ENCODE measurements around the gene UPK3A. TPM values are rescaled to one million over a fixed set of nuclear protein-coding genes. Genes with fewer than 3 reads are reported as not detected.

Gene UPK3A
- total RNA-seq, 2 experiments from 2014 or later = not detected

DNA sequence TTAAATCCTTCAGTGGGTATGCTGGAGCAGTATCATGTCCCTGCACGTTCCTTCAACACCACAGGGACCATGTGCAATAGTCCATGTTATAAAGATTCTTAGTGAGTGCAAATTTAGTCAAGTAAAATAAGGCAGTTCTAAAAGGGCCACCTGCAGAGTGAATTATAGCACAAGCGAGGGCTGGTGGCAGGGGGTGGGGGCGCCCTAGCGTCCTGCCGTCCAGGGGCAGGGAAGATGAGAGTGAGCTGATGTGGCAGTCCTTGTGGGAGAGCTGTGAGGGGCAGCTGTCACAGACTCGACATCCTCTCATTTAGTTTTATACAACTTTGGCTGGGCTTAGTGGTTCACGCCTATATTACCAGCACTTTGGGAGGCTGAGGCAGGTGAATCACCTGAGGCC lies 54.0 kb downstream of the UPK3A start:
- no peak overlapping the region for H3K27ac Mint-ChIP-seq
- H3K4me3 Mint-ChIP-seq = no peak overlapping the region
- H3K4me1 Mint-ChIP-seq = peaks cover 25% of the 10 kb centered on the region
- H3K27me3 Mint-ChIP-seq = no peaks in the 10 kb centered on the region
- no peaks in the 10 kb centered on the region for H3K9me3 Mint-ChIP-seq (ENCODE audit: low read depth)
- no peak for ATAC-seq
- CTCF ChIA-PET = interaction anchor here (0.6 kb wide), 1 partner anchor 108 kb away, joined by 3 read pairs; no protein-coding TSS in a partner anchor
- DNase-seq = no peak
- H3K36me3 Mint-ChIP-seq = peaks cover 51% of the 10 kb centered on the region

DNA sequence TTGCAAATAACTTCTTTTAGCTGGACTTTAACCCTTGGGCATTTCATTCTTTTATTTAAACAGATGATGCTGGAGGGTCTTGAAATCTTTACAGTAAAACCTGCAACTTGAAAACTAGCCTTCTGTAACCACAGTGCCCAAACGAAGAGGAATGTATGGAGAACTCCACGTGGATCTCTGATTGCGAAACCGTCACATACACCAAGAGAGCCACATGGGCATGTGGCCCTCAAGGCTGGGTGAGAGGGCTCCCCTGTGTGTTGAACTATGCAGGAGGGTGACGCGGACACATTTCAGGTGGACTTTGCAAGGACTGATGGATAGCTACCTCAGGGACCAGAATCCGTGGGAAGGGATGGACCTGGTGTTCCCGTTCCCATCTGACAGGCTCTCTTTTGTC lies 55.6 kb downstream of the UPK3A start:
- no peaks in the 10 kb centered on the region for H3K27me3 Mint-ChIP-seq
- ATAC-seq (no peak), DNase-seq (no peak)
- peaks cover 41% of the 10 kb centered on the region for H3K36me3 Mint-ChIP-seq
- H3K4me1 Mint-ChIP-seq = peaks cover 12% of the 10 kb centered on the region
- H3K27ac Mint-ChIP-seq = no peak overlapping the region
- no peak overlapping the region for H3K4me3 Mint-ChIP-seq
- CTCF ChIA-PET = no interaction called here
- H3K9me3 Mint-ChIP-seq (ENCODE audit: low read depth) = no peaks in the 10 kb centered on the region

DNA sequence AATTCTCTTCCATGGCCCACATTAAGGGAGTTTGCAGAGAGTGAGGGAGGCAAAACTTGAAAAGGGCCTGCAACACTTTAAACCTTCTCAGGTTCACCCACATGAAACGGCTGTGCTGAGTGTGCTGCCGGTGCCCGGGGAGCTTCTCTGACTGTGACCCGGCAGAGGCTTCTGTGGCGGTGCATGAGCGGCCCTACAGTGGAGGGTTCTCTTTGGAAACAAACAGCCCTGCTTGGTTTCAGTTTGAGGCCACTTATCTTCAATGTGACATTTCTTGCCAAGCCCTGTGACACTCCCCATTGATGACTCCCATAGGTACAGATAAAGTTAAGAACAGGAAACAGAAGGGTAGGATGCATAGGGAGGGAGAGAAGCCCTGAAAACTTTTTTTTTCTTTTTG lies 56.7 kb downstream of the UPK3A start:
- H3K27ac Mint-ChIP-seq = peak overlapping the region; percentile 68
- ATAC-seq = peak; percentile 86

DNA sequence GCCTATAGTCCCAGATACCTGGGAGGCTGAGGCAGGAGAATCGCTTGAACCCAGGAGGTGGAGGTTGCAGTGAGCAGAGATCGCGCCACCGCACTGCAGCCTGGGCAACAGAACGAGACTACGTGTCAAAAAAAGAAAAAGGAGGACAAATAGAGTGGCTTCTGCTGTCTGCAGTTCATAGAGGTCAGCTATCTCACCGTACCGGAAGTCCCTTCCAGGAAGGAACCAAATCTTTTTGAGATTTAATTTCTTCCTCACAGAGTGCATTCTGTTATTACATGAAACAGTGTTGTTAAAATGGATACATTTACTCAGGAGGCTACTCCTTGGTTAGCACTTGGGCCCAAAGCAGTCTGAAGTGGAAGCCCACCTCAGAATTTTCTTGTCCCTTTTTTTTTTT lies 58.4 kb downstream of the UPK3A start:
- Mint-ChIP-seq H3K27ac (no peak overlapping the region), H3K36me3 (peaks cover 21% of the 10 kb centered on the region), H3K9me3 (ENCODE audit: low read depth) (no peaks in the 10 kb centered on the region), H3K4me3 (no peak overlapping the region), H3K27me3 (no peaks in the 10 kb centered on the region), H3K4me1 (peaks cover 11% of the 10 kb centered on the region)
- no peak for DNase-seq
- no peak for ATAC-seq
- CTCF ChIA-PET = no interaction called here

More for the DNA sequence above, 56.7 kb downstream of the UPK3A start:
- H3K4me3 Mint-ChIP-seq = no peak overlapping the region
- CTCF ChIA-PET = no interaction called here
- peak; percentile 72 for DNase-seq
- no peaks in the 10 kb centered on the region for H3K9me3 Mint-ChIP-seq (ENCODE audit: low read depth)
- no peaks in the 10 kb centered on the region for H3K27me3 Mint-ChIP-seq
- peaks cover 11% of the 10 kb centered on the region for H3K4me1 Mint-ChIP-seq
- H3K36me3 Mint-ChIP-seq = peaks cover 30% of the 10 kb centered on the region

DNA sequence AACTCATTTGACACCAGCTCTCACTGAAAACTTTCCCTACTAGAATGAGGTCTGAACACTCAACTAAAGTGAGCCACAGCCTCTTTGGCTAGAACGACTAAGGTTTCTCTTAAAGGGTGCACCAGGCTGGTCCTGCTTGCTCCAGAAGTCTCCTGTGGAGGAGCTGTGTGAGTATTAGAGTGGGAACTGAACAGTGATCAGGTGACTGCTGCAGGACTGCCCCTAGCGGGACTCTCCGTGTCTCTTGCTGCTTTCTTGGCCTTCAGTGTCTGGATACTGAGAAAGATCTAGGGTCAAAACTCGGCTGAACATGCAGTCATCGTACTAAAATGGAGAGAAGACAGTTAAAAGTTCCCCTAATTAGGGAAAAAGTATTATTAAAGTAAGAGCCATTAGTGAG lies 59.6 kb downstream of the UPK3A start:
- Mint-ChIP-seq H3K36me3 (peaks cover 20% of the 10 kb centered on the region), H3K9me3 (ENCODE audit: low read depth) (no peaks in the 10 kb centered on the region), H3K27ac (no peak overlapping the region), H3K27me3 (no peaks in the 10 kb centered on the region), H3K4me1 (peaks cover 11% of the 10 kb centered on the region), H3K4me3 (no peak overlapping the region)
- CTCF ChIA-PET = no interaction called here
- DNase-seq (no peak), ATAC-seq (no peak)

Other genes with a start within 250 kb of the UPK3A start
- 100 to 1,000 TPM; 150 to 155 TPM for gene NUP50, start 121.0 kb upstream of the UPK3A start, total RNA-seq
- gene KIAA0930, start 44.1 kb upstream of the UPK3A start, total RNA-seq = 10 to 100 TPM; 35.1 to 38.6 TPM
- 10 to 100 TPM; 58.8 to 75.0 TPM for gene FAM118A, start 25.0 kb downstream of the UPK3A start, total RNA-seq
- 1 to 10 TPM in 1 of 2 experiments, under 1 TPM in 1; 0.68 to 2.4 TPM for gene SMC1B, start 128.7 kb downstream of the UPK3A start, total RNA-seq
- 10 to 100 TPM; 12.8 to 16.2 TPM for gene RIBC2, start 128.7 kb downstream of the UPK3A start, total RNA-seq
- gene FBLN1, start 217.9 kb downstream of the UPK3A start, total RNA-seq = under 1 TPM in 1 of 2 experiments, not detected in 1; 0.42 TPM

Data from activated CD8-positive, alpha-beta memory T cell treated with anti-CD3 and anti-CD28 coated beads, Interleukin-2, amount 10 ng/mL, durations not matched to agents 7 days and 5 days (primary cell).